ENCODE measurements around the gene BEND7. TPM values are rescaled to one million over a fixed set of nuclear protein-coding genes. Genes with fewer than 3 reads are reported as not detected.
A peak's percentile ranks its signal among the peaks of the same experiment; 100 is the strongest.

Gene BEND7
- total and polyA plus RNA-seq, 9 of the 15 experiments (the other 6 are each of a cell fraction or from before 2014, with no cell fraction given): 1.3 to 11.4 (median 5.2) TPM

GRCh38 chr10:13401142-13401541, 127.7 kb downstream of the BEND7 start:
- Histone ChIP-seq H3K9ac (ENCODE audit: insufficient read depth in 1 of 2, low read depth in 2 of 2, low read length in 2 of 2) (no peak overlapping the region), H3K79me2 (ENCODE audit: control insufficient read depth, insufficient read depth, low read length) (no peaks in the 10 kb centered on the region), H2AFZ (ENCODE audit: low read depth, low read length) (peak overlapping the region; percentile 57), H3K27ac (ENCODE audit: extremely low read depth, low read depth, low read length) (no peak overlapping the region), H3K27me3 (ENCODE audit: control insufficient read depth in 2 of 2, insufficient read depth in 2 of 2, low read length in 2 of 2) (no peaks in the 10 kb centered on the region), H3K36me3 (ENCODE audit: control insufficient read depth, insufficient read depth, low read length) (no peaks in the 10 kb centered on the region), H3K9me3 (replicated peaks; ENCODE audit: control insufficient read depth, insufficient read depth, low read depth, low read length) (peaks cover 9% of the 10 kb centered on the region), H4K20me1 (replicated peaks; ENCODE audit: control insufficient read depth, insufficient read depth, low read length) (no peaks in the 10 kb centered on the region), H3K4me2 (ENCODE audit: insufficient read depth, low read length) (no peak overlapping the region), H3K9me1 (ENCODE audit: control insufficient read depth, insufficient read depth, low read length) (no peaks in the 10 kb centered on the region), H3K4me3 (no peak overlapping the region), H3K4me1 (replicated peaks in 1 of 2; ENCODE audit: control insufficient read depth in 2 of 2, insufficient read depth in 2 of 2, low read length in 2 of 2) (peaks cover 13 to 20% of the 10 kb centered on the region in 2 experiments; a peak in 4 of 5 replicates)
- no peak for DNase-seq (ENCODE audit: extremely low read depth in 1 of 4, low spot score in 3 of 4)
- ATAC-seq: no peak
- WGBS (ENCODE audit: insufficient coverage, low coverage, missing lambda C conversion rate): 97% methylated on average over 3 of the region's 3 CpGs
- POLR2A ChIA-PET: no interaction called here
- FAIRE-seq: no peak
- CTCF ChIA-PET (ENCODE audit: low intra/inter-chr PET ratio): no interaction called here
- intact Hi-C loops (cut with micrococcal nuclease) (no loop called here), in situ Hi-C loops (cut with MboI) (no loop called here)
- TF ChIP-seq CAMTA2 (CRISPR knock-in tag; conservative IDR thresholded peaks at IDR 0.05) (no peak), ETV5 (CRISPR knock-in tag; IDR thresholded peaks at IDR 0.05; ENCODE audit: low read depth) (no peak), ZNF121 (CRISPR knock-in tag; conservative IDR thresholded peaks at IDR 0.05) (peak; percentile 78), NR2F6 (CRISPR knock-in tag; IDR thresholded peaks at IDR 0.05) (no peak)
- BruUV-seq (replicated peaks): no TSS peak

- no peak for FAIRE-seq
- no peak for TF ChIP-seq ARHGAP35 (IDR thresholded peaks at IDR 0.05; ENCODE audit: partially characterized antibody)
- peak; percentile 8 for TF ChIP-seq RBM25 (IDR thresholded peaks at IDR 0.05; ENCODE audit: low read depth, low read length, severe bottlenecking)
- TF ChIP-seq ZNF12 (CRISPR knock-in tag; IDR thresholded peaks at IDR 0.05): peak; percentile 99
- intact Hi-C loops (cut with micrococcal nuclease) (no loop called here), in situ Hi-C loops (cut with MboI) (no loop called here)
- 63% methylated on average over 15 of the region's 15 CpGs for WGBS (ENCODE audit: insufficient coverage, low coverage, missing lambda C conversion rate)
- POLR2A ChIA-PET: no interaction called here
- no peak overlapping the region for H3K27ac ChIP-seq (ENCODE audit: extremely low read depth, low read depth, low read length)
- no peak overlapping the region for H3K9ac ChIP-seq (ENCODE audit: insufficient read depth in 1 of 2, low read depth in 2 of 2, low read length in 2 of 2)
- no peak overlapping the region for H3K4me2 ChIP-seq (ENCODE audit: insufficient read depth, low read length)
- H3K36me3 ChIP-seq (ENCODE audit: control insufficient read depth, insufficient read depth, low read length): no peaks in the 10 kb centered on the region
- H3K9me1 ChIP-seq (ENCODE audit: control insufficient read depth, insufficient read depth, low read length): no peaks in the 10 kb centered on the region
- no peaks in the 10 kb centered on the region for H3K27me3 ChIP-seq (ENCODE audit: control insufficient read depth in 2 of 2, insufficient read depth in 2 of 2, low read length in 2 of 2)
- H4K20me1 ChIP-seq (replicated peaks; ENCODE audit: control insufficient read depth, insufficient read depth, low read length): no peaks in the 10 kb centered on the region
- H3K4me1 ChIP-seq (replicated peaks in 1 of 2; ENCODE audit: control insufficient read depth in 2 of 2, insufficient read depth in 2 of 2, low read length in 2 of 2): peaks cover 10 to 20% of the 10 kb centered on the region in 2 experiments; a peak in 4 of 5 replicates
- no peaks in the 10 kb centered on the region for H3K79me2 ChIP-seq (ENCODE audit: control insufficient read depth, insufficient read depth, low read length)
- H3K9me3 ChIP-seq (replicated peaks; ENCODE audit: control insufficient read depth, insufficient read depth, low read depth, low read length): peaks cover 9% of the 10 kb centered on the region
- peak in 1 of 4 experiments; percentile 24 for DNase-seq (ENCODE audit: extremely low read depth in 1 of 4, low spot score in 3 of 4)
- ATAC-seq: no peak
- peak overlapping the region; percentile 57 for H2AFZ ChIP-seq (ENCODE audit: low read depth, low read length)
- CTCF ChIA-PET (ENCODE audit: low intra/inter-chr PET ratio): no interaction called here
- no TSS peak for BruUV-seq (replicated peaks)
- H3K4me3 ChIP-seq: no peak overlapping the region
Observed at GRCh38 chr10:13400196-13400965, 128.4 kb downstream of the BEND7 start.

Measured in K562 (cell line).